GM23338 (cell line): ENCODE measurements around the gene RAG1. TPM values are rescaled to one million over a fixed set of nuclear protein-coding genes. Genes with fewer than 3 reads are reported as not detected.
A peak's percentile ranks its signal among the peaks of the same experiment; 100 is the strongest.

ENCODE experiments used
- ATAC-seq: fragments of 200-7000 bp; cut with Tn5 transposase; 3 replicates; pipeline ENCODE4 v1.9.1; 2020
- DNase-seq: peaks from one replicate; pipeline ENCODE4 v3.0.0-alpha.2; 2015; ENCODE audit warnings: low spot score
- H2AFZ ChIP-seq: fragments of 200-600 bp; sonication (generic); 2 replicates; pipeline ENCODE4 v1.8.0; 2016; ENCODE audit warnings: antibody characterized with exemption, mild to moderate bottlenecking, moderate library complexity
- H3F3A ChIP-seq: fragments of 200-600 bp; sonication (generic); replicated peaks from 2 replicates; pipeline ENCODE4 v1.8.0; 2017; ENCODE audit warnings: antibody characterized with exemption, mixed run types, low read depth
- H3K27ac ChIP-seq: fragments of 200-600 bp; sonication (generic); 2 replicates; pipeline ENCODE4 v1.6.1; 2016; ENCODE audit warnings: low read depth
- H3K27me3 ChIP-seq: fragments of 200-600 bp; sonication (generic); 2 replicates; pipeline ENCODE4 v1.8.0; 2016; ENCODE audit warnings: mild to moderate bottlenecking, mixed run types, moderate library complexity; ENCODE audit not compliant: insufficient read depth
- H3K36me3 ChIP-seq: fragments of 200-600 bp; sonication (generic); 2 replicates; pipeline ENCODE4 v1.8.0; 2016; ENCODE audit warnings: mild to moderate bottlenecking; ENCODE audit not compliant: insufficient read depth
- H3K4me1 ChIP-seq: fragments of 200-600 bp; sonication (generic); 2 replicates; pipeline ENCODE4 v1.8.0; 2016; ENCODE audit warnings: mild to moderate bottlenecking, moderate library complexity; ENCODE audit not compliant: insufficient read depth
- H3K4me2 ChIP-seq: fragments of 200-600 bp; sonication (generic); 2 replicates; pipeline ENCODE4 v1.7.1; 2017; ENCODE audit warnings: mixed run types
- H3K4me3 ChIP-seq: fragments of 200-600 bp; sonication (generic); 2 replicates; pipeline ENCODE4 v1.6.1; 2016; ENCODE audit warnings: mixed run types
- H3K79me2 ChIP-seq: fragments of 200-600 bp; sonication (generic); replicated peaks from 2 replicates; pipeline ENCODE4 v1.8.0; 2017; ENCODE audit warnings: mild to moderate bottlenecking; ENCODE audit not compliant: insufficient read depth
- H3K9me2 ChIP-seq: fragments of 200-600 bp; sonication (generic); 2 replicates; pipeline ENCODE4 v1.8.0; 2017; ENCODE audit not compliant: insufficient read depth
- H4K20me1 ChIP-seq: fragments of 200-600 bp; sonication (generic); replicated peaks from 2 replicates; pipeline ENCODE4 v1.8.0; 2017; ENCODE audit warnings: mild to moderate bottlenecking; ENCODE audit not compliant: insufficient read depth
- H3K27ac Mint-ChIP-seq: 2 replicates; pipeline ENCODE4 v1.8.0; 2020; ENCODE audit warnings: inconsistent platforms, mild to moderate bottlenecking, moderate library complexity, mixed read lengths
- H3K27me3 Mint-ChIP-seq: 3 replicates; pipeline ENCODE4 v1.8.0; 2022; ENCODE audit warnings: low read depth, mild to moderate bottlenecking, moderate library complexity, mixed read lengths, inconsistent platforms; ENCODE audit not compliant: insufficient read depth, poor library complexity
- H3K36me3 Mint-ChIP-seq: 3 replicates; pipeline ENCODE4 v1.8.0; 2021; ENCODE audit warnings: low read depth, mild to moderate bottlenecking, inconsistent platforms, moderate library complexity, mixed read lengths
- H3K4me1 Mint-ChIP-seq: 3 replicates; pipeline ENCODE4 v1.8.0; 2020; ENCODE audit warnings: mild to moderate bottlenecking, inconsistent platforms, mixed read lengths
- H3K4me3 Mint-ChIP-seq: 3 replicates; pipeline ENCODE4 v1.8.0; 2021; ENCODE audit warnings: moderate library complexity, mild to moderate bottlenecking, inconsistent platforms, mixed read lengths
- H3K9me3 Mint-ChIP-seq: 3 replicates; pipeline ENCODE4 v1.8.0; 2020; ENCODE audit warnings: moderate library complexity, mild to moderate bottlenecking, inconsistent platforms, mixed read lengths
- EZH2 ChIP-seq: fragments of 200-600 bp; sonication (generic); IDR thresholded peaks from one replicate; pipeline ENCODE4 v1.8.0; 2017; ENCODE audit warnings: antibody characterized with exemption, mild to moderate bottlenecking, low read depth; ENCODE audit not compliant: unreplicated experiment
- EZH2phosphoT487 ChIP-seq: fragments of 200-600 bp; sonication (generic); IDR thresholded peaks from one replicate; pipeline ENCODE4 v1.8.1; 2018; ENCODE audit warnings: antibody characterized with exemption; ENCODE audit not compliant: unreplicated experiment
- JUNB ChIP-seq: IDR thresholded peaks from one replicate; pipeline ENCODE4 v1.6.1; 2016; ENCODE audit warnings: antibody characterized with exemption; ENCODE audit not compliant: unreplicated experiment
- NANOG ChIP-seq: IDR thresholded peaks from 2 replicates; pipeline ENCODE4 v1.6.1; 2016; ENCODE audit warnings: antibody characterized with exemption, borderline replicate concordance
- POLR2AphosphoS5 ChIP-seq: IDR thresholded peaks from 2 replicates; pipeline ENCODE4 v1.6.1; 2016; ENCODE audit warnings: antibody characterized with exemption, low read depth
- ZNF114 ChIP-seq: fragments of 250-450 bp; sonication (Bioruptor Pico); IDR thresholded peaks from 2 replicates; pipeline ENCODE4 v1.5.0; 2020; ENCODE audit warnings: mild to moderate bottlenecking, moderate library complexity
- polyA plus RNA-seq: library from polyadenylated mRNA; unstranded; fragments of >200 nt; fragmentation: Nextera tagmentation; extraction: Ambion mirVana; gene quantifications from 2 replicates; pipeline ENCODE4 v1.2.1, GENCODE V29; 2016
- total RNA-seq: library from RNA; depleted of rRNA; stranded (reverse); fragments of >200 nt; shearing (Covaris generic); gene quantifications from 2 replicates; pipeline ENCODE4 v1.2.3, GENCODE V29; 2014
- TF ChIP-seq, protein P1 (sequence below), 2 experiments: fragments of 200-600 bp in 1 of 2; sonication (generic) in 1 of 2; conservative IDR thresholded peaks; 2 replicates each; pipeline versions ENCODE4 v1.5.1 to v1.6.1; 2016 to 2017; ENCODE audit warnings: antibody characterized with exemption in 2 of 2, low read depth in 2 of 2, mild to moderate bottlenecking in 2 of 2, moderate library complexity in 1 of 2

RAG1 gene
- total and polyA plus RNA-seq, 2 experiments from 2014 or later = 0.89 to 1.4 TPM

DNA sequence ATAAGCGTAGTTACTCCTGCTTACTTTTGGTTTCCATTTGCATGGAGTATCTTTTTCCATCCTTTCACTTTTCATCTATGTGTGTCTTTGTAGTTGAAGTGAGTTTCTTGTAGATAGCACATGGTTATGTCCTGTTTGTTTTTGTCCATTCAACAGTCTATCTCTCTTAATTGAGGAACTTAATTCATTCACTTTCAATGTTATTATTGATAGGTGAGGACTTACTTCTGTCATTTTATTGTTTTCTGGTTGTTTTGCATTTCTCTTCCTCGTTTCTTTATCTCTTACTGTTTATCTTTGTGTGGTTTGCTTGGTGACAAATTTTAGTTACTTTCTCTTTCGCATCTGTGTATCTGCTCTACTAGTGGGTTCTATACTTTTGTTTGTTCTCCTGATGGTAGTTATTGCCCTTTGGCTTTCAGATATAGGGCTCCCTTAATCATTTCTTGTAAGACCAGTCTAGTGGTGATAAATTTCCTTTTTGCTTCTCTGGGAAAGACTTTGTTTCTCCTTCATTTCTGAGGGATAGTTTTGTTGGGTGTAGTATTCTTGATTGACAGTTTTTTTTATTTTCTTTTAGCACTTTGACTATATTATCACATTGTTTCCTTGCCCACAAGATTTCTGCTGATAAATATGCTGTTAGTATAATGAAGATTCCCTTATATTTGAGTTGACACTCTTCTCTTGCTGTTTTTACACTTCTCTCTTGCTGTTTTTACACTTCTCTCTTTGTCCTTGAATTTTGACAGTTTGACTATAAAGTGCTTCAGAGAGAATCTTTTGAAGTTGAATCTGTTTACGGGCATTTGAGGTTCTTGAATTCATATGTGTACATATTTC, 9.0 kb upstream of the RAG1 start:
- Mint-ChIP-seq H3K9me3 (peaks cover 12% of the 10 kb centered on the region), H3K27me3 (no peaks in the 10 kb centered on the region), H3K4me3 (no peak overlapping the region), H3K36me3 (peaks cover 4% of the 10 kb centered on the region; the same call in 2 of the 3 replicates), H3K4me1 (peaks cover 3% of the 10 kb centered on the region; the same call in 1 of the 3 replicates), H3K27ac (no peak overlapping the region)
- H3K27me3 ChIP-seq = no peaks in the 10 kb centered on the region
- no peaks in the 10 kb centered on the region for H3K9me2 ChIP-seq
- H3K4me3 ChIP-seq = no peak overlapping the region
- no peak overlapping the region for H3K4me2 ChIP-seq
- TF ChIP-seq ZNF114 (CRISPR knock-in tag) (no peak), POLR2AphosphoS5 (no peak), EZH2 (no peak)
- TF ChIP-seq, protein P1, sequence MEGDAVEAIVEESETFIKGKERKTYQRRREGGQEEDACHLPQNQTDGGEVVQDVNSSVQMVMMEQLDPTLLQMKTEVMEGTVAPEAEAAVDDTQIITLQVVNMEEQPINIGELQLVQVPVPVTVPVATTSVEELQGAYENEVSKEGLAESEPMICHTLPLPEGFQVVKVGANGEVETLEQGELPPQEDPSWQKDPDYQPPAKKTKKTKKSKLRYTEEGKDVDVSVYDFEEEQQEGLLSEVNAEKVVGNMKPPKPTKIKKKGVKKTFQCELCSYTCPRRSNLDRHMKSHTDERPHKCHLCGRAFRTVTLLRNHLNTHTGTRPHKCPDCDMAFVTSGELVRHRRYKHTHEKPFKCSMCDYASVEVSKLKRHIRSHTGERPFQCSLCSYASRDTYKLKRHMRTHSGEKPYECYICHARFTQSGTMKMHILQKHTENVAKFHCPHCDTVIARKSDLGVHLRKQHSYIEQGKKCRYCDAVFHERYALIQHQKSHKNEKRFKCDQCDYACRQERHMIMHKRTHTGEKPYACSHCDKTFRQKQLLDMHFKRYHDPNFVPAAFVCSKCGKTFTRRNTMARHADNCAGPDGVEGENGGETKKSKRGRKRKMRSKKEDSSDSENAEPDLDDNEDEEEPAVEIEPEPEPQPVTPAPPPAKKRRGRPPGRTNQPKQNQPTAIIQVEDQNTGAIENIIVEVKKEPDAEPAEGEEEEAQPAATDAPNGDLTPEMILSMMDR (conservative IDR thresholded peaks at IDR 0.05; ENCODE audit: low read depth in 2 of 2) = no peak
- no peaks in the 10 kb centered on the region for H4K20me1 ChIP-seq
- ATAC-seq (no peak), DNase-seq (no peak)
- H2AFZ ChIP-seq = no peak overlapping the region
- H3K27ac ChIP-seq = no peak overlapping the region
- H3F3A ChIP-seq = no peaks in the 10 kb centered on the region
- no peaks in the 10 kb centered on the region for H3K79me2 ChIP-seq
- no peaks in the 10 kb centered on the region for H3K4me1 ChIP-seq
- no peaks in the 10 kb centered on the region for H3K36me3 ChIP-seq

DNA sequence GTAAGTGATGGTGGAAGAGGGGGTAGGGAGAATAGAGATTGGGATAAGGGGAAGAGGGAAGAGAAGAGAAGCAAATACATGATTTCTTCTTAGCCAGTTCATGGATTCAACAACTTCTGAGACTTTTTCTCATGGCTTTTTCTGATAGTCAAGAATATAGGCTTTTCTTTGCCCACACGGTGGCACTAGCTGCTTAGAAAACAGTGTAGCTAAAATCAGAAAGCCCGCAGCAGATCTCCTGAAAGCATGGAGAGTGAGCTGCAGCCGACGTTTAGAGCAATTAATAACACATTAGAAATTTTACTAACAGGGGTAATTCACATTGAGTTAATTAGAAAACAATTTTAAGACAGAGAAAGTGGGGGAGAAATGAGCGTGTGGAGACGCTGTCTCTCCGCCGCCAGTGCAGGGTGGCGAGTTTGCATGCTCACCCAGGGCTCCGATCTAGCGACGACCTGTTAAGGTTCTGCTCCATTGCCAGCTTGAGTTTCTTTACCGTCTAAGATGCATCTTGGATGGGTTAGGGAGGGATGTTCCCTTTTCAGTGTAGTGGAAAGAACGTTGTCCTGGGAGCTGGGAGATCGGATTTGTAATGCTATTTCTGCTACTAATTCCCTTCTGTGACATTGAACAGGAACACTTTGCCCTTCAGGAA, 3.3 kb upstream of the RAG1 start:
- H2AFZ ChIP-seq = peak overlapping the region; percentile 30; the same call in 1 of the 2 replicates
- H4K20me1 ChIP-seq = no peaks in the 10 kb centered on the region
- H3K4me3 ChIP-seq = peak overlapping the region; percentile 31
- H3K36me3 Mint-ChIP-seq = no peaks in the 10 kb centered on the region
- ATAC-seq (peak; percentile 91), DNase-seq (peak; percentile 85)
- peak overlapping the region; percentile 21; the same call in 1 of the 2 replicates for H3K4me2 ChIP-seq
- no peaks in the 10 kb centered on the region for H3K9me2 ChIP-seq
- TF ChIP-seq EZH2phosphoT487 (no peak), JUNB (no peak), NANOG (no peak)
- TF ChIP-seq, protein P1 (conservative IDR thresholded peaks at IDR 0.05; ENCODE audit: low read depth in 2 of 2) = peak; percentile 73 to 85
- H3F3A ChIP-seq = no peaks in the 10 kb centered on the region
- no peaks in the 10 kb centered on the region for H3K4me1 ChIP-seq
- no peaks in the 10 kb centered on the region for H3K9me3 Mint-ChIP-seq
- no peak overlapping the region for H3K27ac Mint-ChIP-seq
- H3K36me3 ChIP-seq = no peaks in the 10 kb centered on the region
- H3K4me1 Mint-ChIP-seq = peaks cover 13% of the 10 kb centered on the region; the same call in 2 of the 3 replicates
- H3K27me3 ChIP-seq = no peaks in the 10 kb centered on the region
- peak overlapping the region; percentile 60; the same call in 2 of the 3 replicates for H3K4me3 Mint-ChIP-seq
- H3K79me2 ChIP-seq = no peaks in the 10 kb centered on the region
- H3K27me3 Mint-ChIP-seq = no peaks in the 10 kb centered on the region
- no peak overlapping the region for H3K27ac ChIP-seq
